Ishikawa (cell line): Measurements from ENCODE around the gene DPPA4.

Source experiments
- CEBPB ChIP-seq: IDR thresholded peaks from 2 replicates; pipeline ENCODE4 v1.6.1; 2012
- CREB1 ChIP-seq: IDR thresholded peaks from 2 replicates; pipeline ENCODE4 v1.6.1; 2012; ENCODE audit warnings: low read depth
- EGR1 ChIP-seq: IDR thresholded peaks from 2 replicates; pipeline ENCODE4 v1.6.1; 2012
- EP300 ChIP-seq: IDR thresholded peaks from 2 replicates; pipeline ENCODE4 v1.6.1; 2012; ENCODE audit warnings: borderline replicate concordance
- FOXM1 ChIP-seq: IDR thresholded peaks from 2 replicates; pipeline ENCODE4 v1.6.1; 2012; ENCODE audit warnings: low read depth, borderline replicate concordance
- NFIC ChIP-seq: IDR thresholded peaks from 2 replicates; pipeline ENCODE4 v1.6.1; 2012
- RAD21 ChIP-seq: IDR thresholded peaks from 2 replicates; pipeline ENCODE4 v1.6.1; 2012; ENCODE audit warnings: low read depth
- TAF1 ChIP-seq: IDR thresholded peaks from 2 replicates; pipeline ENCODE4 v1.6.1; 2012; ENCODE audit warnings: low read depth, mild to moderate bottlenecking
- TCF12 ChIP-seq: IDR thresholded peaks from 2 replicates; pipeline ENCODE4 v1.6.1; 2012; ENCODE audit warnings: low read depth
- TEAD4 ChIP-seq: IDR thresholded peaks from 2 replicates; pipeline ENCODE4 v1.6.1; 2012
- YY1 ChIP-seq: IDR thresholded peaks from 2 replicates; pipeline ENCODE4 v1.6.1; 2012; ENCODE audit warnings: low read depth
- ZBTB7A ChIP-seq: IDR thresholded peaks from 2 replicates; pipeline ENCODE4 v1.6.1; 2012; ENCODE audit warnings: low read depth
- TF ChIP-seq, protein P1 (sequence below): IDR thresholded peaks from 2 replicates; pipeline ENCODE4 v1.6.1; 2012
- TF ChIP-seq, protein P2 (sequence below): IDR thresholded peaks from 2 replicates; pipeline ENCODE4 v1.6.1; 2012
- TF ChIP-seq, protein P3 (sequence below): IDR thresholded peaks from 2 replicates; pipeline ENCODE4 v1.6.1; 2012; ENCODE audit warnings: low read depth, mild to moderate bottlenecking

DPPA4 gene

DNA sequence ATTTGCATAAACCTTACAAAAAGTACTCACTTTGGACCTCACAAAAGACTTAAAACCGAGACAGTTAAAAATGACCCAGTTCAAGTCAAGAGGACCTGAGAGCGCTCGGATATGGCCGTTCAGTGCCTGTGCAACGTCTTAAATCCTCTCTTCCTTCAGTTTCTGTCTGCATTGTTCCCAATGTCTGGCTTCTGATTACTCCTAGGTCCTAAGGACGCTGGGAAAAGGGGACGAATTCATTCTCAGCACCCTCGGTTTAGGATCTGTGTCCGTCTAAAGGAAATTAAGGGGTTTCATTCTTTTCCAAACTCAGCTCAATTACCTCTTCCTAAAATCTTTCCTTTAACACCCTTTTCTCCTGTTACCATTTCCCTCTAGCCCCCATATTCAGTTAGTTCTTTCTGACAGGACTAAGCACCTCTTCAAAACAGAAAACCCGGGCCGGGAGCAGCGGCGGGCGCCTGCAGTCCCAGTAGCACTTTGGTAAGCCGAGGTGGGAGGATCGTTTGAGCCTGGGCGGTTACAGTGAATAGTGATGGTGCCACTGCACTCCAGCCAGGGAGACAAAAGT, 970 bp downstream of the DPPA4 start:
- TF ChIP-seq TEAD4, result no peak
- TF ChIP-seq EP300, result no peak
- TF ChIP-seq, protein P1, sequence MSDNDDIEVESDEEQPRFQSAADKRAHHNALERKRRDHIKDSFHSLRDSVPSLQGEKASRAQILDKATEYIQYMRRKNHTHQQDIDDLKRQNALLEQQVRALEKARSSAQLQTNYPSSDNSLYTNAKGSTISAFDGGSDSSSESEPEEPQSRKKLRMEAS, result no peak
- no peak for TF ChIP-seq CEBPB
- no peak for TF ChIP-seq RAD21
- no peak for TF ChIP-seq FOXM1
- no peak for TF ChIP-seq CREB1
- TF ChIP-seq YY1, result no peak
- no peak for TF ChIP-seq NFIC
- TF ChIP-seq, protein P2, sequence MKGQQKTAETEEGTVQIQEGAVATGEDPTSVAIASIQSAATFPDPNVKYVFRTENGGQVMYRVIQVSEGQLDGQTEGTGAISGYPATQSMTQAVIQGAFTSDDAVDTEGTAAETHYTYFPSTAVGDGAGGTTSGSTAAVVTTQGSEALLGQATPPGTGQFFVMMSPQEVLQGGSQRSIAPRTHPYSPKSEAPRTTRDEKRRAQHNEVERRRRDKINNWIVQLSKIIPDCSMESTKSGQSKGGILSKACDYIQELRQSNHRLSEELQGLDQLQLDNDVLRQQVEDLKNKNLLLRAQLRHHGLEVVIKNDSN, result no peak
- TF ChIP-seq TAF1, result no peak
- no peak for TF ChIP-seq ZBTB7A

DNA sequence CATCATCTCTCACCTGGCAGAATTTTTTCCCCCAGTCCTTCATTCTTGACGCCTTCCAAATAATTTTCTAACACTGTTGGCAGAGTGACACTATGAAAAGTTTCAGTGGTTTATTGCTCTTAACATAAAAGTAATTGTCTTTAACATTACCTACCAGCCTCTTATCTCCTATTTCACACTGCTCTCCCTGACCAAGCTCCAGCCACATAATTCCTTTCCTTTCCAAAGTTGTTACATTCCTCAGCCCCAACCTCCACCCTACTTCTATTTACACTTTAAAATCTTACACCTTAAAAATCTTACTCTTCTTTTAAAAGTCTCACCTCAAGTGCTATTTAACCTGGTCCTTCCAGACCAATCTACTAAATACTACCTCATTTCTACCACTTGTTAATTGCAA, 2.8 kb downstream of the DPPA4 start:
- TF ChIP-seq TAF1 (no peak), ZBTB7A (no peak)

DNA sequence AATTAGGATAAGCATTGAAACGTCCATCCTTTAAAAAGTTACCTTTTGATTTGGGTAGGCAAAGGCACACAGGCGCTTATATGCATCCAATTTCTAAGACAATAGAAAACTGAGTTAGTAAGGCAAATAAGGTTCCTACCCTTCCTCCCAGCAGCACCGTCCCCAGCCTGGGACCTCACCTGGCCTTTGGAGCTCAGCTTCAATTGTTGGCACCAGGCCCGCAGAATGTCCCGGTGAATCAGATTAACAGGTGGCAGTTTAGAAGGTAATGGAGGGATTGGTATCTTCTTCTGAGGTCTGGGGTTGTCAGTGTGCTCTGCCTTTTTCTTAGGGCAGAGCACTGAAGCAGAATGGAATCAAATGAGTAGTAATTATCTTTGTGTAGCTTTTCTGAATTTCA, 5.7 kb downstream of the DPPA4 start:
- TF ChIP-seq, protein P1, result no peak
- TF ChIP-seq EGR1 (no peak), TAF1 (no peak), TCF12 (no peak), CEBPB (no peak), ZBTB7A (no peak), EP300 (no peak)
- TF ChIP-seq, protein P3, sequence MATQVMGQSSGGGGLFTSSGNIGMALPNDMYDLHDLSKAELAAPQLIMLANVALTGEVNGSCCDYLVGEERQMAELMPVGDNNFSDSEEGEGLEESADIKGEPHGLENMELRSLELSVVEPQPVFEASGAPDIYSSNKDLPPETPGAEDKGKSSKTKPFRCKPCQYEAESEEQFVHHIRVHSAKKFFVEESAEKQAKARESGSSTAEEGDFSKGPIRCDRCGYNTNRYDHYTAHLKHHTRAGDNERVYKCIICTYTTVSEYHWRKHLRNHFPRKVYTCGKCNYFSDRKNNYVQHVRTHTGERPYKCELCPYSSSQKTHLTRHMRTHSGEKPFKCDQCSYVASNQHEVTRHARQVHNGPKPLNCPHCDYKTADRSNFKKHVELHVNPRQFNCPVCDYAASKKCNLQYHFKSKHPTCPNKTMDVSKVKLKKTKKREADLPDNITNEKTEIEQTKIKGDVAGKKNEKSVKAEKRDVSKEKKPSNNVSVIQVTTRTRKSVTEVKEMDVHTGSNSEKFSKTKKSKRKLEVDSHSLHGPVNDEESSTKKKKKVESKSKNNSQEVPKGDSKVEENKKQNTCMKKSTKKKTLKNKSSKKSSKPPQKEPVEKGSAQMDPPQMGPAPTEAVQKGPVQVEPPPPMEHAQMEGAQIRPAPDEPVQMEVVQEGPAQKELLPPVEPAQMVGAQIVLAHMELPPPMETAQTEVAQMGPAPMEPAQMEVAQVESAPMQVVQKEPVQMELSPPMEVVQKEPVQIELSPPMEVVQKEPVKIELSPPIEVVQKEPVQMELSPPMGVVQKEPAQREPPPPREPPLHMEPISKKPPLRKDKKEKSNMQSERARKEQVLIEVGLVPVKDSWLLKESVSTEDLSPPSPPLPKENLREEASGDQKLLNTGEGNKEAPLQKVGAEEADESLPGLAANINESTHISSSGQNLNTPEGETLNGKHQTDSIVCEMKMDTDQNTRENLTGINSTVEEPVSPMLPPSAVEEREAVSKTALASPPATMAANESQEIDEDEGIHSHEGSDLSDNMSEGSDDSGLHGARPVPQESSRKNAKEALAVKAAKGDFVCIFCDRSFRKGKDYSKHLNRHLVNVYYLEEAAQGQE, result no peak

DNA sequence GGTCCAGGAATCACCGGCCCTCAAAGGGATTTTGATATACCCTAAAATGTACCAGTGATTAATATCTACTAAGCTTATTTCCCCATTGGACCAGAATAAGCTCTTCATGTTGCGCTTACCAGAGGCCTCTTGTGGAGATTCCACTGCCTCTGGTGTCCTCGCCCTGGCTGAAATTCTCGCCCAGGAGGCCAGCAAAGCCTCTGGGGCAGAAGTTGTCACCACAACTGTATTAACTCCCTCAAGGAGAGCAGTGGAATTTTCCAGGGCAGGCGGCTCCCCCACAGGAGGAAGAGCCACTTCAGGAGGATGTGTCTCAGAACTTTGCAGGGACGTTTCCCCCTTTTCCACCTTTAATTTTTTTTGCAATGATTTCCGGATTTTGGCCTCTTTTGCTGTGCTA, 6.9 kb downstream of the DPPA4 start:
- TF ChIP-seq, protein P3, result no peak
- TF ChIP-seq EP300 (no peak), YY1 (no peak), TEAD4 (no peak)

- TF ChIP-seq YY1 (no peak), EGR1 (no peak)
These were observed 9.1 kb downstream of the DPPA4 start for GRCh38 chr3:109328202-109328601.

DNA sequence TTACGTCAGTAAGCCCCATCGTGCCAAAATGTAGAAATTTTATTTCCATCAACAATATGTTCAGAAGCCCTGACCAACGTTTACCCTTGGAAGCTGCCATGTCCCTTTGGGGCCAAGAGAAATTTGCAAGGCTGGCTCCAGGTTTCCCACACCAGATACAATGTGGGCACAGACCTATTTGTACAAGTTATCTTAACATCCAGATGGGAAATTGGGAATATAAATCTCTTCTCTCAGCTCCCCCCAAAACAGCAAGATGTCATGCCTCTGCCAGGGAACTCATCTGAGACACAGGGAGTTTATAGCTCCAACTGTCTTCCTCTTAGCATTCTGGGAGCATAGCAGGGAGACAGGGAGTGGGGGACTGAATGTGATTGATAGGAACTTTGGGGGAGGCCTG, 11.7 kb downstream of the DPPA4 start:
- TF ChIP-seq FOXM1, result no peak
- no peak for TF ChIP-seq EGR1
- no peak for TF ChIP-seq CEBPB
- TF ChIP-seq TAF1, result no peak

- TF ChIP-seq ZBTB7A (no peak), CEBPB (no peak)
These were observed 12.2 kb downstream of the DPPA4 start for GRCh38 chr3:109325109-109325508.

DNA sequence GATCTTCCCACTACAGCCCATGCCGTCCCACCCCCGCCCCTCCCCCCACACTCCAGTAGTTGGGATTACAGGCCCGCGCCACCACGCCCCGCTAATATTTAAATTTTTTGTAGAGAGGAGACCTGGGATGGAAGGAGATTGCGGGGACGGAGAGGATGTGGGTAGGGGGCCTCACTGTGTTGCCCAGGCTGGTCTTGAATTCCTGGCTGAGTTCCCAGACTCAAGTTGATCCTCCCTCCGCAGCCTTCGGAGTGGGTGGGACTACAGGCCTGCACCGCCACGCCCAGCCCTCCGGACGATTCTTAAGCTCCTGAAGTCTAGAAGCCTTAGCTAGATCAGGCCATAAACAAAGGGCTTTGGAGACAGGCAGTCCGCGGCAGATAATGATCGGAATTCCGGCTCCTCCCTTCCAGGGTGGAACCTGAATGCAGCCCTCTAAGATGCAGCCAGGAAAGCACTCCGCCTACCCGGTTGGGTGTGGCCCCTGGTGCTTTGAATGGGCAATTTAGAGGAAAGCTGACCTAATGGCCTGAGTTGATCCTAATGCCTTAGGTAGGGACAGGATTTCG, 21.1 kb downstream of the DPPA4 start, which contains the start of gene DPPA2:
Gene DPPA2, minus strand, starts transcription at position 356 of the 569 bp plus-strand sequence. CDS start 1,975 bp downstream, outside the sequence.
- TF ChIP-seq FOXM1 (no peak), ZBTB7A (no peak), RAD21 (no peak), NFIC (no peak), EGR1 (no peak), TAF1 (no peak), EP300 (no peak), CEBPB (no peak), TCF12 (no peak), YY1 (no peak), TEAD4 (no peak), CREB1 (no peak)
- TF ChIP-seq, protein P1, result no peak
- TF ChIP-seq, protein P2, result no peak
- TF ChIP-seq, protein P3, result no peak
